Measurements from ENCODE around the gene CADM3. TPM values are rescaled to one million over a fixed set of nuclear protein-coding genes. Genes with fewer than 3 reads are reported as not detected.

CADM3 gene
- total RNA-seq, 2 donors from 2014 or later = not detected

GRCh38 chr1:159214149-159214760 lies 42.8 kb downstream of the CADM3 start:
- ATAC-seq (peak in 1 of 2 donors; percentile 56), DNase-seq (ENCODE audit: low spot score in 2 of 2) (no peak)
- Mint-ChIP-seq H3K27ac (no peak overlapping the region), H3K9me3 (no peaks in the 10 kb centered on the region), H3K36me3 (no peaks in the 10 kb centered on the region)

- Mint-ChIP-seq H3K36me3 (no peaks in the 10 kb centered on the region), H3K9me3 (no peaks in the 10 kb centered on the region), H3K27ac (no peak overlapping the region)
- DNase-seq (ENCODE audit: low spot score in 2 of 2) (no peak), ATAC-seq (no peak)
Observed at GRCh38 chr1:159218649-159219636, 47.5 kb downstream of the CADM3 start.

GRCh38 chr1:159222075-159222865 lies 50.9 kb downstream of the CADM3 start:
- no peak for ATAC-seq
- no peak for DNase-seq (ENCODE audit: low spot score in 2 of 2)
- Mint-ChIP-seq H3K36me3 (no peaks in the 10 kb centered on the region), H3K27ac (no peak overlapping the region), H3K9me3 (no peaks in the 10 kb centered on the region)

GRCh38 chr1:159223004-159223403 lies 51.6 kb downstream of the CADM3 start:
- ATAC-seq (no peak), DNase-seq (ENCODE audit: low spot score in 2 of 2) (no peak)
- Mint-ChIP-seq H3K9me3 (no peaks in the 10 kb centered on the region), H3K27ac (no peak overlapping the region), H3K36me3 (no peaks in the 10 kb centered on the region)

GRCh38 chr1:159228554-159228953 lies 57.1 kb downstream of the CADM3 start:
- Mint-ChIP-seq H3K9me3 (no peaks in the 10 kb centered on the region), H3K27ac (no peak overlapping the region), H3K36me3 (no peaks in the 10 kb centered on the region)
- no peak for DNase-seq (ENCODE audit: low spot score in 2 of 2)
- no peak for ATAC-seq

GRCh38 chr1:159229260-159229885 lies 58.0 kb downstream of the CADM3 start:
- Mint-ChIP-seq H3K27ac (no peak overlapping the region), H3K9me3 (no peaks in the 10 kb centered on the region), H3K36me3 (no peaks in the 10 kb centered on the region)
- DNase-seq (ENCODE audit: low spot score in 2 of 2) (no peak), ATAC-seq (no peak)

- no peaks in the 10 kb centered on the region for H3K9me3 Mint-ChIP-seq
- H3K36me3 Mint-ChIP-seq = no peaks in the 10 kb centered on the region
- ATAC-seq = no peak
- DNase-seq (ENCODE audit: low spot score in 2 of 2) = no peak
- H3K27ac Mint-ChIP-seq = no peak overlapping the region
Observed at GRCh38 chr1:159229896-159230295, 58.5 kb downstream of the CADM3 start.

GRCh38 chr1:159239551-159240220 lies 68.3 kb downstream of the CADM3 start:
- no peaks in the 10 kb centered on the region for H3K36me3 Mint-ChIP-seq
- DNase-seq (ENCODE audit: low spot score in 2 of 2) (no peak), ATAC-seq (peak in 1 of 2 donors; percentile 35)
- peaks cover 0 to 7% of the 10 kb centered on the region in 2 donors for H3K9me3 Mint-ChIP-seq
- H3K27ac Mint-ChIP-seq = no peak overlapping the region

GRCh38 chr1:159247266-159247665 lies 75.9 kb downstream of the CADM3 start:
- ATAC-seq (no peak), DNase-seq (ENCODE audit: low spot score in 2 of 2) (no peak)
- Mint-ChIP-seq H3K27ac (no peak overlapping the region), H3K9me3 (peaks cover 4 to 13% of the 10 kb centered on the region in 2 donors), H3K36me3 (peaks cover 0 to 16% of the 10 kb centered on the region in 2 donors)

GRCh38 chr1:159248311-159248710 lies 76.9 kb downstream of the CADM3 start:
- peaks cover 4 to 13% of the 10 kb centered on the region in 2 donors for H3K9me3 Mint-ChIP-seq
- ATAC-seq = no peak
- no peak for DNase-seq (ENCODE audit: low spot score in 2 of 2)
- H3K27ac Mint-ChIP-seq = no peak overlapping the region
- peaks cover 0 to 16% of the 10 kb centered on the region in 2 donors for H3K36me3 Mint-ChIP-seq

GRCh38 chr1:159250638-159251216 lies 79.3 kb downstream of the CADM3 start:
- Mint-ChIP-seq H3K9me3 (peaks cover 0 to 13% of the 10 kb centered on the region in 2 donors), H3K27ac (no peak overlapping the region), H3K36me3 (peaks cover 0 to 16% of the 10 kb centered on the region in 2 donors)
- DNase-seq (ENCODE audit: low spot score in 2 of 2) = no peak
- ATAC-seq = no peak

Other genes with a start within 250 kb of the CADM3 start
- gene PYHIN1, start 240.1 kb upstream of the CADM3 start, total RNA-seq = 1 to 10 TPM; 5.7 to 6.7 TPM
- gene IFI16, start 161.7 kb upstream of the CADM3 start, total RNA-seq = 100 to 1,000 TPM; 226 to 314 TPM
- gene AIM2, start 94.8 kb upstream of the CADM3 start, total RNA-seq = 10 to 100 TPM; 14.4 to 23.6 TPM
- not detected for gene ACKR1, start 33.3 kb downstream of the CADM3 start, total RNA-seq
- gene FCER1A, start 130.7 kb downstream of the CADM3 start, total RNA-seq = under 1 TPM; 0.20 to 0.21 TPM

Measured in activated naive CD4-positive, alpha-beta T cell treated with anti-CD3 and anti-CD28 coated beads, Interleukin-2, amount 50 U/mL, for 72 hours (primary cell).